WERI-Rb-1 (cell line): Measurements from ENCODE around the gene INPPL1.

Source experiments
- DNase-seq: peaks from one replicate; pipeline ENCODE4 v3.0.0-alpha.2; 2020
- H3K27ac ChIP-seq: fragments of 250-450 bp; sonication (Bioruptor Pico); 2 replicates; pipeline ENCODE4 v1.5.1; 2020; ENCODE audit warnings: mild to moderate bottlenecking, moderate library complexity
- H3K27me3 ChIP-seq: fragments of 250-450 bp; sonication (Bioruptor Pico); 2 replicates; pipeline ENCODE4 v1.5.1; 2021; ENCODE audit warnings: mild to moderate bottlenecking, low read depth, moderate library complexity; ENCODE audit not compliant: insufficient read depth, severe bottlenecking
- H3K36me3 ChIP-seq: fragments of 250-450 bp; sonication (Bioruptor Pico); 2 replicates; pipeline ENCODE4 v1.5.1; 2020; ENCODE audit warnings: mild to moderate bottlenecking, moderate library complexity
- H3K4me3 ChIP-seq: 2 replicates; pipeline ENCODE4 v1.5.1; 2011; ENCODE audit warnings: low read depth, mild to moderate bottlenecking, control low read depth, low read length
- H3K9me3 ChIP-seq: fragments of 250-450 bp; sonication (Bioruptor Pico); 2 replicates; pipeline ENCODE4 v1.5.1; 2021; ENCODE audit warnings: mild to moderate bottlenecking, moderate library complexity; ENCODE audit not compliant: severe bottlenecking
- TF ChIP-seq, protein P1 (sequence below): IDR thresholded peaks from 2 replicates; pipeline ENCODE4 v1.5.1; 2011; ENCODE audit warnings: low read depth, mild to moderate bottlenecking, control low read depth, inconsistent platforms, low read length

The INPPL1 gene

DNA sequence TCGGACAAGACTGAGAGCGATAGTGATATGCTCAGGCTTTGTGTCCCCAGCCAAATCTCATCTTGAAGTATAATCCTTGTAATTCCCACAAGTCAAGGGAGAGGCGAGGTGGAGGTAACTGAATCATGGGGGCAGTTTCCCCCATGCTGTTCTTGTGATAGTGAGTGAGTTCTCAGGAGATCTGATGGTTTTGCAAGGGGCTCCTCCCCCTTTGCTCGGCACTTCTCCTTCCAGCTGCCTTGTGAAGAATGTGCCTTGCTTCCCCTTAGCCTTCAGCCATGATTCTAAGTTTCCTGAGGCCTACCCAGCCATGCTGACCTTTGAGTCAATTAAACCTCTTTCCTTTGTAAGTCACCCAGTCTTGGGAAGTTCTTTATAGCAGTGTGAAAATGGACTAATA lies 15.5 kb upstream of the INPPL1 start:
- DNase-seq: no peak
- no peak overlapping the region for H3K4me3 ChIP-seq
- H3K27me3 ChIP-seq: no peaks in the 10 kb centered on the region
- peaks cover 8% of the 10 kb centered on the region for H3K9me3 ChIP-seq
- no peak overlapping the region for H3K27ac ChIP-seq
- no peaks in the 10 kb centered on the region for H3K36me3 ChIP-seq
- TF ChIP-seq, protein P1, sequence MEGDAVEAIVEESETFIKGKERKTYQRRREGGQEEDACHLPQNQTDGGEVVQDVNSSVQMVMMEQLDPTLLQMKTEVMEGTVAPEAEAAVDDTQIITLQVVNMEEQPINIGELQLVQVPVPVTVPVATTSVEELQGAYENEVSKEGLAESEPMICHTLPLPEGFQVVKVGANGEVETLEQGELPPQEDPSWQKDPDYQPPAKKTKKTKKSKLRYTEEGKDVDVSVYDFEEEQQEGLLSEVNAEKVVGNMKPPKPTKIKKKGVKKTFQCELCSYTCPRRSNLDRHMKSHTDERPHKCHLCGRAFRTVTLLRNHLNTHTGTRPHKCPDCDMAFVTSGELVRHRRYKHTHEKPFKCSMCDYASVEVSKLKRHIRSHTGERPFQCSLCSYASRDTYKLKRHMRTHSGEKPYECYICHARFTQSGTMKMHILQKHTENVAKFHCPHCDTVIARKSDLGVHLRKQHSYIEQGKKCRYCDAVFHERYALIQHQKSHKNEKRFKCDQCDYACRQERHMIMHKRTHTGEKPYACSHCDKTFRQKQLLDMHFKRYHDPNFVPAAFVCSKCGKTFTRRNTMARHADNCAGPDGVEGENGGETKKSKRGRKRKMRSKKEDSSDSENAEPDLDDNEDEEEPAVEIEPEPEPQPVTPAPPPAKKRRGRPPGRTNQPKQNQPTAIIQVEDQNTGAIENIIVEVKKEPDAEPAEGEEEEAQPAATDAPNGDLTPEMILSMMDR: no peak

DNA sequence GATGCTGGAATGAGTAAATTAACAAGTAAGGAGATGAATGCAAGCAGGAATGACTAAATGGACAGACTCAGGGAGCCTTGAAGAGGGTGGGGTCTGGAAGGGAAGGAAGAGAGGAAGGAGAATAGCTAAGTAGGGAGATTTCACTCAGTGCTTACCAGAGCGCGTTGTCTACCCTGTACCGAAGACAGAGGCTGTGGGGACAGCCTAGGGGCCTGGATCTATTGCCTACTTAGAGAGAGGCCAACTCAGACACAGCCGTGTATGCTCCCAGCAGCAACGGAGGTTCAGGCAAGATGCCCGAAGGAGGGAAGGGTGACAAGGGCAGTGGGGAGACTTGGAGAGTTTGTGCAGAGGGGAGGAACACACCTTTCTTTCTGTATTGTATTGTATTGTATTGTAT lies 7.9 kb upstream of the INPPL1 start, which contains the start of gene FOLR2:
TSS of gene FOLR2 (plus strand) at position 157 of the 400 bp plus-strand sequence. CDS start 1,791 bp downstream, outside the sequence.
- no peak for DNase-seq
- no peaks in the 10 kb centered on the region for H3K36me3 ChIP-seq
- H3K4me3 ChIP-seq: no peak within 1 kb of the TSS
- no peaks in the 10 kb centered on the region for H3K27me3 ChIP-seq
- TF ChIP-seq, protein P1: no peak
- H3K27ac ChIP-seq: no peak within 1 kb of the TSS
- no peaks in the 10 kb centered on the region for H3K9me3 ChIP-seq

DNA sequence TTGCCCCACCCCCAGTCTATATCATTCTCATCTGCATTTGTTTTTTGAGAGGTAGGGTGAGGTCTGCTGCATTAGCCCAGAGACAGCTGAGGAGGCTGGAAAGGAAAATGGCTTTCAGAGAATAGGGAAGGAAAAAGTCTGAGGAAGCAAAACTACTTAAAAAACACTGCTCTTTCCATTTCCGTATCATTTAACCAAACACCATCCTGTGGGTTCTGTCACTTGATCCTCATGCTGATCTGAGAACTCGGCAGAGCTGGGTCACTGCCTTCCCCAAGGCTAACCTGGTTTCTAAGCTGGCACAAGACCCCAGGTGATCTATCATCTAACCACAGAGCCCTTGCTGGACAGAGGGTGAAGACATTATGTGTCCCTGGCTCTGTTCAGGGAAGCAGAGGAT lies 6.7 kb upstream of the INPPL1 start:
- Histone ChIP-seq H3K4me3 (no peak overlapping the region), H3K9me3 (no peaks in the 10 kb centered on the region), H3K27me3 (no peaks in the 10 kb centered on the region), H3K27ac (no peak overlapping the region), H3K36me3 (no peaks in the 10 kb centered on the region)
- TF ChIP-seq, protein P1: no peak
- no peak for DNase-seq

DNA sequence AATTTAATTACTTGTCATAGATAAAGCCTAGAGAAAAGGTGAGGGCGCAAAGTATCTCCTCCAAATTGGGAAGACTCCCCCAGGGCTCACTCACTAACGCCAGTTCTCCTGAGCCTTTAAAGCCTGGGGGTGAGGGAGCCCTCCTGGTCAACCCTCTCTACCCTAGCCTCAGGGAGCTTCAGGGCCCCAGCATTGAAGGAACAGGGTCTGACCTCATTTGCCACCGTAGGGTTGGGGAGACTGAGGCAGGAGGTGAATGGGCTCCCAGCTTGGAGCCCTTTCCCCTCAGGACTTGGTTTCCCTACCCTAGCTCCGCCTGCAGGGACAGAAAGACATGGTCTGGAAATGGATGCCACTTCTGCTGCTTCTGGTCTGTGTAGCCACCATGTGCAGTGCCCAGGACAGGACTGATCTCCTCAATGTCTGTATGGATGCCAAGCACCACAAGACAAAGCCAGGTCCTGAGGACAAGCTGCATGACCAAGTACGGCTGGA lies 6.3 kb upstream of the INPPL1 start:
- Histone ChIP-seq H3K4me3 (no peak overlapping the region), H3K36me3 (no peaks in the 10 kb centered on the region), H3K9me3 (no peaks in the 10 kb centered on the region), H3K27ac (no peak overlapping the region), H3K27me3 (no peaks in the 10 kb centered on the region)
- no peak for DNase-seq
- TF ChIP-seq, protein P1: no peak

DNA sequence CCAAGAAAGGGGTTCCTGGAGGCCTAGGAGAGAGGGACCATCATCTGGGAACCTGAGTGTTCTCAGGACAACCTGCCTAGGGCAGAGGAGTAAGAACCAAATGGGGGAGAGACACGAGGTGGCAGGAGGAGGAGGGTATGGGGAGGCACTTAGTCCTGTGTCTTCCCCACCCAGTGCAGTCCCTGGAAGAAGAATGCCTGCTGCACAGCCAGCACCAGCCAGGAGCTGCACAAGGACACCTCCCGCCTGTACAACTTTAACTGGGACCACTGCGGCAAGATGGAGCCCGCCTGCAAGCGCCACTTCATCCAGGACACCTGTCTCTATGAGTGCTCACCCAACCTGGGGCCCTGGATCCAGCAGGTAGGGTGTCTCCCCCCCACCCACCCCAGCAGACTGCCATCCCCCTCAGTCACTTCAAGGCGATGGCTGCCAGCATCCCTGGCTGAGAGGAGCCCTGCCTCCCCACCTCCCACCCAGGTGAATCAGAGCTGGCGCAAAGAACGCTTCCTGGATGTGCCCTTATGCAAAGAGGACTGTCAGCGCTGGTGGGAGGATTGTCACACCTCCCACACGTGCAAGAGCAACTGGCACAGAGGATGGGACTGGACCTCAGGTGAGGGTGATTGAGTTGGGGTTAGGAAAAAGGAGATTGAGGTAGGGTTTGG lies 3.7 kb upstream of the INPPL1 start:
- no peak overlapping the region for H3K27ac ChIP-seq
- no peak overlapping the region for H3K4me3 ChIP-seq
- no peaks in the 10 kb centered on the region for H3K27me3 ChIP-seq
- no peaks in the 10 kb centered on the region for H3K9me3 ChIP-seq
- TF ChIP-seq, protein P1: no peak
- H3K36me3 ChIP-seq: no peaks in the 10 kb centered on the region
- no peak for DNase-seq
